ENCODE data around the gene SPINT2. TPM values are rescaled to one million over a fixed set of nuclear protein-coding genes. Genes with fewer than 3 reads are reported as not detected.
A peak's percentile ranks its signal among the peaks of the same experiment; 100 is the strongest.
"Not testable (repeated sequence)": the region's sequence is repeated elsewhere in the genome, so short reads cannot be mapped to it uniquely, and the experiment has no call there.

SPINT2 gene
- total and polyA plus RNA-seq, 2 donors (not counting 1 experiment from before 2014, with no cell fraction given): 50.0 to 70.0 TPM

- Histone ChIP-seq H3K4me1 (ENCODE audit: control insufficient read depth in 2 of 2, insufficient read depth in 2 of 2, low read length in 2 of 2) (peaks cover 23% of the 10 kb centered on the region in 2 donors), H3K27me3 (replicated peaks in 1 of 4; ENCODE audit: control extremely low read depth in 1 of 4, control insufficient read depth in 3 of 4, insufficient read depth in 4 of 4, low read length in 3 of 4) (peaks cover 0 to 83% (median 33%) of the 10 kb centered on the region in 4 experiments), H3K27ac (ENCODE audit: low read length in 2 of 2) (no peak overlapping the region), H3K9me3 (ENCODE audit: control extremely low read depth in 1 of 3, control insufficient read depth in 2 of 3, insufficient read depth in 1 of 3, low read length in 2 of 3) (peaks cover 0 to 14% (median 0%) of the 10 kb centered on the region in 3 donors), H3K36me3 (replicated peaks in 1 of 2; ENCODE audit: control extremely low read depth in 1 of 2, control insufficient read depth in 1 of 2, extremely low read depth in 1 of 2, insufficient read depth in 2 of 2, low read length in 1 of 2) (no peaks in the 10 kb centered on the region), H3K4me3 (ENCODE audit: control extremely low read depth in 1 of 5, extremely low read depth in 1 of 5, insufficient read depth in 1 of 5, low read depth in 2 of 5, low read length in 4 of 5) (no peak overlapping the region), H3K79me2 (ENCODE audit: control insufficient read depth, insufficient read depth, low read length) (no peaks in the 10 kb centered on the region), H3K4me2 (replicated peaks; ENCODE audit: low read depth, low read length, poor library complexity, severe bottlenecking) (peak overlapping the region; percentile 74), H2AFZ (ENCODE audit: insufficient read depth, low read depth, low read length, poor library complexity, severe bottlenecking) (no peak overlapping the region), H3K9ac (ENCODE audit: low read length) (no peak overlapping the region), H4K20me1 (ENCODE audit: control insufficient read depth, insufficient read depth, low read length, poor library complexity, severe bottlenecking) (no peaks in the 10 kb centered on the region)
- Mint-ChIP-seq H3K9me3 (ENCODE audit: insufficient read depth) (no peaks in the 10 kb centered on the region), H3K27ac (peak overlapping the region; percentile 56), H3K4me1 (peaks cover 22% of the 10 kb centered on the region), H3K27me3 (peaks cover 37% of the 10 kb centered on the region), H3K4me3 (peak overlapping the region; percentile 64)
- POLR2A ChIA-PET: interaction anchor here (0.7 kb wide), 1 partner anchor 106 kb away, joined by 3 read pairs; the partner anchor contains the start of gene CATSPERG
- ATAC-seq (ENCODE audit: low read depth) (peak; percentile 90), DNase-seq (peak; percentile 79)
- CTCF ChIA-PET: interaction anchor here (0.6 to 1.6 kb wide), 3 partner anchors 327 to 1990 kb away, joined by 3 to 4 read pairs (median 4); no protein-coding TSS in a partner anchor
- TF ChIP-seq EZH2 (IDR thresholded peaks at IDR 0.05; ENCODE audit: borderline replicate concordance, insufficient read depth, low read depth, low read length, poor library complexity, severe bottlenecking) (no peak), CTCF (IDR thresholded peaks at IDR 0.05) (no peak)
- intact Hi-C loops (cut with micrococcal nuclease): loop anchor here (1.0 to 10.0 kb wide), 2 partner anchors 14 to 325 kb away; partner anchors contain the start of genes SIPA1L3 and WDR87
- WGBS (ENCODE audit: insufficient coverage): under 1% methylated on average over 29 of the region's 54 CpGs
These were observed 34.7 kb upstream of the SPINT2 start for GRCh38 chr19:38229585-38230073.

- H3K36me3 ChIP-seq (replicated peaks in 1 of 2; ENCODE audit: control extremely low read depth in 1 of 2, control insufficient read depth in 1 of 2, extremely low read depth in 1 of 2, insufficient read depth in 2 of 2, low read length in 1 of 2); DNase-seq; H3K27ac ChIP-seq (ENCODE audit: low read length in 2 of 2); H2AFZ ChIP-seq (ENCODE audit: insufficient read depth, low read depth, low read length, poor library complexity, severe bottlenecking); H3K4me3 ChIP-seq (ENCODE audit: control extremely low read depth in 1 of 5, extremely low read depth in 1 of 5, insufficient read depth in 1 of 5, low read depth in 2 of 5, low read length in 4 of 5); H3K27ac Mint-ChIP-seq; intact Hi-C loops (cut with micrococcal nuclease); H3K79me2 ChIP-seq (ENCODE audit: control insufficient read depth, insufficient read depth, low read length); H3K9ac ChIP-seq (ENCODE audit: low read length); H4K20me1 ChIP-seq (ENCODE audit: control insufficient read depth, insufficient read depth, low read length, poor library complexity, severe bottlenecking); H3K4me3 Mint-ChIP-seq; H3K4me2 ChIP-seq (replicated peaks; ENCODE audit: low read depth, low read length, poor library complexity, severe bottlenecking); H3K9me3 Mint-ChIP-seq (ENCODE audit: insufficient read depth); ATAC-seq (ENCODE audit: low read depth): not testable (repeated sequence)
- peaks cover 36% of the 10 kb centered on the region for H3K27me3 Mint-ChIP-seq
- Histone ChIP-seq H3K9me3 (ENCODE audit: control extremely low read depth in 1 of 3, control insufficient read depth in 2 of 3, insufficient read depth in 1 of 3, low read length in 2 of 3) (peaks cover 0 to 14% (median 0%) of the 10 kb centered on the region in 3 donors), H3K4me1 (ENCODE audit: control insufficient read depth in 2 of 2, insufficient read depth in 2 of 2, low read length in 2 of 2) (peaks cover 21 to 22% of the 10 kb centered on the region in 2 donors), H3K27me3 (replicated peaks in 1 of 4; ENCODE audit: control extremely low read depth in 1 of 4, control insufficient read depth in 3 of 4, insufficient read depth in 4 of 4, low read length in 3 of 4) (peaks cover 0 to 74% (median 26%) of the 10 kb centered on the region in 4 experiments)
- ChIA-PET CTCF (interaction anchor here (0.6 to 2.5 kb wide), 8 partner anchors 12 to 1991 kb away, joined by 3 to 10 read pairs (median 4); partner anchors contain the start of genes CATSPERG and PSMD8), POLR2A (interaction anchor here (0.6 to 0.7 kb wide), 3 partner anchors 15 to 105 kb away, joined by 3 read pairs; partner anchors contain the start of gene CATSPERG)
- WGBS (ENCODE audit: insufficient coverage): no CpG with 5 or more reads among the region's 3 CpGs
- peaks cover 21% of the 10 kb centered on the region for H3K4me1 Mint-ChIP-seq
These were observed 33.8 kb upstream of the SPINT2 start for GRCh38 chr19:38230506-38231133.

Data from B cell (primary cell).